22Rv1 (cell line): ENCODE data around the gene MYO7B.

Source experiments
- ZFX ChIP-seq: fragments of 450-650 bp; IDR thresholded peaks from 2 replicates; pipeline ENCODE4 v1.6.1; 2017; ENCODE audit warnings: antibody characterized with exemption, borderline replicate concordance
- TF ChIP-seq, protein P1 (sequence below): fragments of 450-650 bp; IDR thresholded peaks from 2 replicates; pipeline ENCODE4 v1.5.1; 2017; ENCODE audit warnings: mild to moderate bottlenecking

GRCh38 chr2:127572841-127573240, 37.4 kb downstream of the MYO7B start:
- TF ChIP-seq, protein P1, sequence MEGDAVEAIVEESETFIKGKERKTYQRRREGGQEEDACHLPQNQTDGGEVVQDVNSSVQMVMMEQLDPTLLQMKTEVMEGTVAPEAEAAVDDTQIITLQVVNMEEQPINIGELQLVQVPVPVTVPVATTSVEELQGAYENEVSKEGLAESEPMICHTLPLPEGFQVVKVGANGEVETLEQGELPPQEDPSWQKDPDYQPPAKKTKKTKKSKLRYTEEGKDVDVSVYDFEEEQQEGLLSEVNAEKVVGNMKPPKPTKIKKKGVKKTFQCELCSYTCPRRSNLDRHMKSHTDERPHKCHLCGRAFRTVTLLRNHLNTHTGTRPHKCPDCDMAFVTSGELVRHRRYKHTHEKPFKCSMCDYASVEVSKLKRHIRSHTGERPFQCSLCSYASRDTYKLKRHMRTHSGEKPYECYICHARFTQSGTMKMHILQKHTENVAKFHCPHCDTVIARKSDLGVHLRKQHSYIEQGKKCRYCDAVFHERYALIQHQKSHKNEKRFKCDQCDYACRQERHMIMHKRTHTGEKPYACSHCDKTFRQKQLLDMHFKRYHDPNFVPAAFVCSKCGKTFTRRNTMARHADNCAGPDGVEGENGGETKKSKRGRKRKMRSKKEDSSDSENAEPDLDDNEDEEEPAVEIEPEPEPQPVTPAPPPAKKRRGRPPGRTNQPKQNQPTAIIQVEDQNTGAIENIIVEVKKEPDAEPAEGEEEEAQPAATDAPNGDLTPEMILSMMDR: no peak
- TF ChIP-seq ZFX: no peak
